Activated CD4-positive, alpha-beta T cell treated with anti-CD3 and anti-CD28 coated beads, Interleukin-2, amount 10 ng/mL, durations not matched to agents 7 days and 5 days (primary cell): ENCODE measurements around the gene ZNF618. TPM values are rescaled to one million over a fixed set of nuclear protein-coding genes. Genes with fewer than 3 reads are reported as not detected.

Source experiments
- total RNA-seq, 2 experiments: library from RNA; stranded (reverse); gene quantifications; one replicate each; pipeline ENCODE4 v1.2.3, GENCODE V29; 2021

ZNF618 gene
- total RNA-seq, 2 experiments from 2014 or later = 0.21 to 0.27 TPM

Other genes starting within 250 kb of the ZNF618 start
- gene AMBP, start 202.0 kb downstream of the ZNF618 start, total RNA-seq = not detected
- gene KIF12, start 223.0 kb downstream of the ZNF618 start, total RNA-seq = not detected